NCI-H1694 (cell line): ENCODE results near the gene RFX5.
A peak's percentile ranks its signal among the peaks of the same experiment; 100 is the strongest.

Experiments used
- DNase-seq: peaks from one replicate; lab custom pipeline; 2025; lab: John Stamatoyannopoulos, UW

RFX5 gene

DNA sequence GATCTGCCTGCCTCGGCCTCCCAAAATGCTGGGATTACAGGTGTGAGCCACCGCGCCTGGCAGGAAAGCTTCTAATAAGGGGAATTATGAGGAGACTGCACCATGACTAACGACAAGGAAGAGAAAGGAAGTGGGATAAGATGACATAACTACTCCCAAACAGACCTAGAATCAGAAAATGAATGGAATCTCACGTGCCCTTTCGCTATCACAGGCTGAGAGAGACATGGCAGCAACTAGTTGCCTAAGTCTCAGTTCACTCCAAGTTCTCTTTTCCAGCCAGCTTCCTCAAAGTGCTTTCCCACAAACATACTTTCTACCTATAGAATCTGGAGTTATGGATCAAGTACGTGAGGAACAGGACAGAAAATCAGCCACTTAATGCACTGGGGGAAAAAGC is 21.8 kb downstream of the RFX5 start:
- no peak for DNase-seq

DNA sequence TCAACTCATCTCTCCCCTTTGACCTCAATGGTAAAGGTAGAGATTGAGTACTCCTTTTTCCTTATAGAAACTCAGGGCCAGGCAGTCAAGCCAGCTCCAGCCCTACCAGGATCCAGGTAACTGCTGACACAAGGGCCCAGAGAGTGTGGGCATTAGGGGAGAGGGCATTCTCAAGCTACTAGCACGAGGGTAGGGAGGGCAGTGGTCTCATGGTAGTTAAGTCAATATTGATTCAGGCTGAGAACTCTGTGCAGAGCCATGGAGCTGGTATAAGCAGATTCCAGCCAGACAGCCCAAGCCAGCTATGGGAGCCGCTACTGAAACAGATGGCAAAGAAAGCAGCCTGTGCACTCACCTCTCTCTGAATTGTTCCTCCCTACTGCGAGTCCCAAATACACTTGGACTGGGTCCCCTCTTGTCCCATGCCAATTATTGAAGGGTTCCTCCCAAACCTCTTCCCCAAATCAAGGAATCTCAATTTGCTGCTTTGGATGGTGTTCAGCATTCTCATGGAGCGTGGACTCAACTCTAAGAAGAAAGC is 22.6 kb downstream of the RFX5 start:
- DNase-seq: no peak

DNA sequence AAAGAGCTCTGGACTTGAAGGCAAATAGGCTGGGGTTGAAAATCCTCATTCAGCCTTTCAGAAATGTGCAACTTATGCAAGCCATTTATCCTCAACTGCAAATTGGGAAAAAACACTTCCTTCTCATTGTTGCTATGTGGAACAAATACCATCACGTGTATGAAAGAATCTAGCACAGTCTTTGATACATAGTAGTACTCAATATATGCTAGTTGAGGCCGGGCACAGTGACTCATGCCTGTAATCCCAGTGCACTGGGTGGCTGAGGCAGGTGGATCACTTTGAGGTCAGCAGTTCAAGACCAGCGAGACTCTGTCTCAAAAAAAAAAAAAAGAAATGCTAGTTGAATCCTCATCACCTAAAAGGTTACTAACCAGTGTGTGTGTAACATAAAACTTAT is 28.1 kb downstream of the RFX5 start:
- DNase-seq: no peak

DNA sequence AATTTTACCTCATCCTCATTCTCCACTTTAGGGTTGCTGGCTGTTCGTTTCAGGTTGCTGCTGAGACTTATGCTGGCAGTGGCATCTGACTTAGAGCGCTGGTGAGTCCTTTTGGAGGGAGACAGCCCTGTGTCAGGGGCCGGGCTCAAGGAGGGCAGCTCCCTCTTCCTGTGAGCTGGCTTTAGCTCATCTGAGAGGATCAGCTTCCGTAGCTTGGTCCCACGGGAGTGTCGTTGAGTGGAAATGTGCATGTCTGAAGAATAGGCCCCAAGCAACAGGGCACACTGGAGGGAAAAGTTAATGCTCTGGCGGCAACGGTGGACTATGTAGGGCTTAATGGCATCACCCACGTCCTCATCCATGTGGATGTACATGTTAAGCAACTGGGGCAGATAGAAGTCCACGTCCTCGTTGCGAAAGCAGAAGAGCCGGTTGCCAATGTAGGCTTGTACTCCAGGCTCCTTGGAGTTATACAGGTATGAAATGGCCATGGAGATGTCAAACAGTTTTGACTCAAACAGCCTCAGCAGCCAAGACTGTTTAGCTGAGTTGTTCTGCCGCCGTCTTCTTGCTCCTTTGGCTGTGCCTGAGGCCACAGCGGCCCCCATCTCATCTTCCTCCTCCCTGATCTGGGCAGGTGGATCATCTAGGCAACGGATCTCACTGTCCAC is 31.4 kb downstream of the RFX5 start:
- DNase-seq: no peak

DNA sequence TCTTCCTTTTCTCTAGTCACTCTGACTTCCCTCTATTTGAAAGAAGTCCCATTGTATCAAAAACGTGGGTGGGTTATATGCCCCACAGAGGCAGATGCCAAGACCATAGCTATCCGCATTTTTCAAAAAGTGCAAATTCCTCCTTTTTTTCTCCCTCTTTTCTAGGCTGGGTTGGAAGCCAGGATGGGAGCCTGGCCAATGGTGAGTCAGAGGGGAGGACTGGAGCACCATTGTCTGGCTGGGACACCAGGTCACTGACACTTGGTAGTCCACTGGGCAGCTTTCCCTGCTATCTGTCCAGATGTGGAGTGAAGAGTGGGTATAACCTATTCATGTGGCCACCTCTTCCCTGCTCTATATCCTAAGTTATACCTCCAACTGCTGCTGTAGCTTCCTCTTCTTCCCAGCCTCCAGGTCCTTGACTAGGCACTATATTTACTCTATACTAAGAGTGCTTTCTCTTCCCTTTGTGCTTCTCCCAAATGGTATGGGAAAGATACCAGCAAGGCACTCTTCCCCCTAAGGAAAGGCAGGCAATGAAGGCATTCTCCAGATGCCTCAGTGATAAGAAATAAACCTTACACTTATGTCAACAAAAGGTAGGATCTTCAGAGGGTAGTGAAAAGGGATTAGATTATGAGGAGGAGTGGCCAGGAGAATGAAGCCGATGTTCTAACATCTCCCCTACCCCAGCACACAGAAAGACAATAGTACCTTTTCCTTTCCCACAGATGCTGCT is 32.7 kb downstream of the RFX5 start:
- no peak for DNase-seq

DNA sequence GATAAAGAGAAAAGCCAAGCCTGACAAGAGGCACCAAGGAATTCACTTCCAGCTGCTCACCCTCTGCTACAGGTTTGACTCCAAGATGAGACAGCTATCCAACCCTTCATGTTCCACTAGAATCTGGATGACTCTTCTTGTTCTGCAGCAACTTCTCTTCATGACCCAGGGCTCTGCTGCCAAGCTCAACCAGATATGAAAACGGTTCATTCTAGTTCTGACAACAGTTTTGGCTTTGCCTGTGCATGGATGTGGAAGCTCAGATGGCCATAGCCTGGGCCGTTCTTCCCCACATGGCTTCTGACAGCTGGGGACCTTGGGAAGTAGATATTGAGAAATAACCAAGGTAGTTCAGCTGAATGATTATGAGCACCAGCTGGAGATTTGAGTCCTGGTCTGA is 33.6 kb downstream of the RFX5 start:
- DNase-seq: no peak

DNA sequence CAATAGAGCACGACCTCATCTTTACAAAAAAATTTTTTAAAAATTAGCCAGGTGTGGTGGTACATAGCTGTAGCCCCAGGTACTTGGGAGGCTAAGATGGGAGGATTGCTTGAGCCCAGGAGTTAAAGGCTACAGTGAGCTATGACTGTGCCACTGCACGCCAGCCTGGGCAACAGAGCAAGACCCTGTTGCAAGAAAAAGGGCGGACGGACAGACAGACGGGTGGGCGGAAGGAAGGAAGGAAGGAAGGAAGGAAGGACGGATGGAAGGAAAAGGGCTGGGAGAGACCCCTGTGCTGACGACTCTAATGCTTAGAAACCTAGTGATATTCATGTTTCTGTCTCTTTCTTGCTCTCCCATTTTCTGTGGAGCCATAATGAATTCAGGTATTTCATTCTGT is 34.2 kb downstream of the RFX5 start:
- DNase-seq: no peak

DNA sequence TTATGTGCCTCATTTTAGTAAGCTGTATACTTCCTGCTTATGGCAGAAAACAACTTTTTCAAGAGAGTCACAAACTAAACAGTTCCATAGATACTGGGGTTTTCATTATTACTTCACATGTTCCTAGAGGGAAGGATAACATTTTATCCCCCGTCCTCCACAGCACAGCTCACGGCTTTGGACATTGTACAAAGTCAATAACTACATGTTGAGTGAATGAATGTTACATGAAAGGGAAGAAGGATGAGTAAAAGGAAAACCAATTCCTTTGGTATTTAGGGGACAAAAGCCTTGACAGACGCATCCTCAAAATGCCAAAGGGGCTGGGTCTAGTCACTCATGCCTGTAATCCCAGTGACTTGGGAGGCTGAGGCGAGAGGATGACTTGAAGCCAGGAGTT is 34.6 kb downstream of the RFX5 start:
- no peak for DNase-seq

DNA sequence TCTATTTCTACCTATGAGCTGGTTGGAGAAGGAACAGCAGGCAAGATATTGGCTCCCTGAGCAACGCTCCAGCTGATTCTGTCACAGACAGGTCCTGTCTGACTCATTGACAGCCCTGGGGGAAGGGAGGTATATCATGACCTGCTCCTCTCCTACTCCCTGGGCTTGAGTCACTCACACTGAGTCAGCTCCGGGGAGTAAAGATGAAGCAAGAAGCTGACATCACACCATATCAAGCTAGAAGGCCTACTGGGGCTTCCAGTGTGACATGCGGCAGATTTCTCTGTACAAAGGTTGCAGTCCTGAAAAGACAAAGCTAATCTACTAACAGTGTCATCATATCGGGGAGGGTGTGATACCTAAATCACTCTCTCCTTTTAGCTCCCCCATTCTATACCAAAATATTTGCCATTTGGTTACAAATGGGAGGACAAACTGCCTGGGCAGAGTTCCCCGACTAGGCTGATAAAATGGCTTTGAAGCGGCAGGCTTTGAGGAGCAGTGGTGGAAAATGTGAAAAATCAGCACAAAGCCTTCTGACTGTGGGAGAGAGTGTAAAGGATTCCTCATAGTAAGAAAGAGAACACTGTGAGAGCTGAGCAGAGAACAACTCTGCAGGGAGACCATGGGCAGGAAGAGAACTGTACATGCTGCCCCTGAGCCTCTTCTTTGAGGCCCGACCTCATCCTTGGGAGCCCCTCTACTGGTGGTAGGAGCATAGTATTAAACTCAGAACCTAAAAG is 35.3 kb downstream of the RFX5 start:
- DNase-seq: no peak

DNA sequence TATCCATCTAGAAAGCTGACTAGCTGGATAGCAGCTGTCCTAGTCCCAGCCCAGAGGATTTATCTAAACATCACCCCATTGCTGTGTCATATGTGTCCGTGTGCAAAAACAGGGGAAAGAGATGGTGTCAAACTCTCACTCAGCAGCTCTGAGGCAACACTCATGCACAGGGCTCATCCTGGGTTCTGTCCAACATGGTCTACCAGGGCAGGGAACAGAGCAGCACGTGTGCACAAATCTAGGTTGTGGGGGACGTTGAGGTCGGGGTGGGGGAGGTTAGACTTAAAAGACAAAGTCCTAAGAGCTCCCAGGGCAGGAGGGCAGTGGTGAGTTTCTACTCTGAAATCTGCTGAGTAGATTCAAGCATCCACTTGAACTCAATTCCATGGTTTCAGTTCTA is 36.0 kb downstream of the RFX5 start:
- no peak for DNase-seq

DNA sequence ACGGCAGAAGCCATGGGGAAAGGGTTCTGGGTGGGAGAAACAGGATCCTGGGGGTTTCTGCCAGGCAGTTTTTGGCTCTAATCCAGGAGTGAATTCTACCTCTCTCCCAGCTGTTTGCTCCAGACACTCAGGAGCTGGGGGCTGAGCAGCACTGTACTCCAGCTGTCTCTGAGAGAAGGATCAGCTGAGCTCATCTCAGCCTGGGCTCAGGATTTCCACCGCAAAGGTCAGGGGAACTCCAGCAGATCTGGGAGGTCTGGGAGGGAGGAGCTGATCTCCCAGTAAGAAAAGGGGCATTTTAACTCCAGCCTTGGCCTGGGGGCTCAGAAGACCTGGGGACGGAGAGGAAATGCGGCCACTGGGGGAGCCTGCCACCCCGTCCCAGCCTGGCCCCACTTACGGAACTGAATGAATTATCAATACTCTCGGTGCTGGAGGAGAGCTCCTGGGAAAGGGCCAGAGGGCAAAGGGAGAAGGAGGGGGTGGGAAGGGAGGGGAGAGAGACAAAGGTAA is 37.2 kb downstream of the RFX5 start:
- peak; percentile 19 for DNase-seq

DNA sequence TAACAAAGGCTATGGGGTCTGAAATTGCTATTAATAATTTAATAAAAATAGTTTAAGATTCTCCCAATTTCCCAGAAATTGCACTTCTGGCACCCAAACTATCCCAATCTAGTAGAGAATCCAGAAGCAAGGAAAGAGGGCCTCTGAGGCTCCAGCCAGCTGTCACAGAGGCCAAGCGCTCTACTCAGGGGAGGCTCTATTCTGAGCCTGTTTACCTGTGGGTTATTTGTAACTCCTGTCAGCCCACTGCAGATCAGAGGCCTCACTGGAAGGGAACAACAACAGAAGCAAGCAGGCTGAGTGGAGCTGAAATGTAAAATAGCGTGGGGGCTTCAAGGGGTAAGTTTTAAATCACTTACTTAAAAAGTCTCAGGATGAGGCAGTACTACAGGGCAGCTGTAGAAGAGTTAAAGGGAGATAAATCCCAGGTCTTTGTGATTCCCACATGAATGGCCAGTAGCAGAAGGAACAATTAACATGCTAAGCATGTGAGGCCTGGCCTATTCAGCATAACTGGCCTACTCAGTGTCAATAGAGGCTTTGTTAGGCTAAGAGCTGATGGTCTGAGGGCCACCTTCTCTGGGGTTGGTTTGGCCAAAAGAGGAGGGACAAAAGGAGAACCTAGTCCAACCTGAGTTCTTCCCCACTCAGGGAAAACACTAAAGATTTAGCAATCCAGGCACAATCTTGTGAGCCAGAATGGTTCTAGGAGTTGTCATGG is 52.1 kb downstream of the RFX5 start:
- no peak for DNase-seq

DNA sequence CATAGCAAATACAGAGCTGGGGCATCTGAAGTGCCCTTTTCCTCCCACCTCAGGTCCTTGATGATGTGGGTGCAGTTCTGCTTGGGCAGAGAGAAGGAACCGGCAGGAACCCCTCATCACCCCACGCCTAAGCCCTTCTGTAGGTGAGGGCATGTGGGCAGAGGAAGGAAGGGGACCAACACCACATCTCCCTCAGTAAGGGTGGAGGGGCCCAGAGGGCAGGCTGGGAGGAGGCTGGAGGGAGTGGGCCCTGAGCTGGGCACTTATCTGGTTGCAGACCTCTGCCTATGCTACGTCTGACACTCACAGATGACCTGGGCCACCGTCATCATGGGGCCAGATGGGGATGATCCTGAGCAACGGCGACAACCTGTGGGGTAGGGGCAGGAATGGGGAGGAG is 54.0 kb downstream of the RFX5 start:
- DNase-seq: no peak

DNA sequence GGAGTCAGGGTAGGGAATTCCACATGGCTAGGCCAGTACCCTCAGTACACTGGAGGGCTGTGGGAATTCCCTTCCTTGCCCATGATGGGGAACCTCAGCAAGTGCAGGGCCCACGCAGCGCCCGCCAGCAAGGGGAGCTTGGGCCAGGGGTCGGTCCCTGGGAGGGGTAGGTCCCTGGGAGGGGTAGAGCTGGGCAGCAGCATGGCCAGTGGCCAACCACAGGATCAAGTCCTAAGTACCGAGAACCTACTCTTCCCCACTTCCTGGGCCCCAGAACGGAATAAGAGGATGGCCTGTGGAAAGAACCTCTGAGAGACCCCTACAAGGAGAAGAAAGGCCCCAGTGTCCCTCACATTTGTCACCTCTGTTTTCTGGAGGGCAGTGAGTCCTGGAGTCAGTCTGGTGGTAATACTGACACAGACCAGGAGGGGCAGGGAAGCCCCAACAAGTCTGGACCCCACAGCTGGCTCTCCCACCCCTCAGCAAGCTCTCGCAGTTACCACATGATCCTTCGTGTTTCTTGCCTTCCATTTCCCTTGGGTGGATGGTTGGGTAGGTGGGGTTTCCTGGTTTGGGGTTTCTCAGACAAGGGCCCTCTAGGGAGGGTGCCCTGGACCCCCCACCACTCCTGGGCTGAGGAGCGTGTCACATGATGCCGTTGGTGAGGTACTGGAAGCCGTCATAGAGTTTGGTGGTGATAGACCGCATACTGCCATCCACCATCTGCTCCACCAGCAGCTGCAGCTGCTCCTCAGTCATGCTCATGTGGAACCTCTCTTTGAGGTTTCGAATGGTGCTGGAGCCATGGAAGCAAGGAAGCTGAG is 54.6 kb downstream of the RFX5 start:
- peak; percentile 50 for DNase-seq

DNA sequence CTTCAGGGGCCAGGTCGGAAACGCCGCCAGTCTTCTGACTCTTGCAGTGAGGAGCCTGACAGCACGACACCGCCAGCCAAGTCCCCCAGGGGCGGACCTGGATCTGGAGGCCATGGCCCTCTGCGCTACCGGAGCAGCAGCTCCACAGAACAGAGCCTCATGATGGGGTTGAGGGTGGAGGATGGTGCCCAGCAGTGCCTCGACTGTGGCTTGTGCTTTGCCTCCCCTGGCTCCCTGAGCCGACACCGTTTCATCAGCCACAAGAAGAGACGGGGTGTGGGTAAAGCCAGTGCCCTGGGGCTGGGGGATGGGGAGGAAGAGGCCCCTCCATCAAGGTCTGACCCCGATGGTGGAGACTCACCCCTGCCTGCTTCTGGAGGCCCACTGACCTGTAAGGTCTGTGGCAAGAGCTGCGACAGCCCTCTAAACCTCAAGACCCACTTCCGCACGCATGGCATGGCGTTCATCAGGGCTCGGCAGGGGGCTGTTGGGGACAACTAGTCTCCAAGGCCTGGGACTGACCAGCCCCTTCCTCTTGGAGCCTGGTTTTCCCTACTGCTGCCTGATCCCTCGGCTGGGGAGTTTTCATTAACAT is 56.2 kb downstream of the RFX5 start:
- DNase-seq: no peak
